Neutrophil (primary cell): Measurements from ENCODE around the gene IKBKG.
A peak's percentile ranks its signal among the peaks of the same experiment; 100 is the strongest.
"Not testable (repeated sequence)": the region's sequence is repeated elsewhere in the genome, so short reads cannot be mapped to it uniquely, and the experiment has no call there.

ENCODE experiments used
- H3K27ac ChIP-seq: fragments of 200-600 bp; sonication (generic); 2 replicates; pipeline ENCODE4 v1.5.1; 2016; ENCODE audit warnings: mild to moderate bottlenecking, moderate library complexity
- H3K27me3 ChIP-seq: fragments of 200-600 bp; sonication (generic); 2 replicates; pipeline ENCODE4 v1.6.0; 2016; ENCODE audit warnings: mild to moderate bottlenecking
- H3K36me3 ChIP-seq: fragments of 200-600 bp; sonication (generic); 2 replicates; pipeline ENCODE4 v1.5.1; 2017
- H3K4me1 ChIP-seq, 2 experiments: fragments of 200-600 bp in 1 of 2; sonication (generic) in 1 of 2; 1 replicate in 1 of 2; 2 replicates in 1 of 2; pipeline versions ENCODE4 v1.5.1 to v1.6.1; 2013 to 2016; ENCODE audit warnings: low read depth in 1 of 2, low read length in 1 of 2, mild to moderate bottlenecking in 1 of 2, moderate library complexity in 1 of 2; ENCODE audit not compliant: control insufficient read depth in 1 of 2, insufficient read depth in 1 of 2
- H3K4me3 ChIP-seq, 2 experiments: fragments of 200-600 bp in 1 of 2; sonication (generic) in 1 of 2; 1 replicate in 1 of 2; 2 replicates in 1 of 2; pipeline ENCODE4 v1.5.1; 2013 to 2016; ENCODE audit warnings: low read depth in 1 of 2, low read length in 1 of 2, mild to moderate bottlenecking in 1 of 2, moderate library complexity in 1 of 2
- H3K9me3 ChIP-seq: fragments of 200-600 bp; sonication (generic); 2 replicates; pipeline ENCODE4 v1.5.1; 2016
- CTCF ChIP-seq: fragments of 200-600 bp; sonication (generic); IDR thresholded peaks from 2 replicates; pipeline ENCODE4 v1.5.1; 2016; ENCODE audit warnings: antibody characterized with exemption

The IKBKG gene

GRCh38 chrX:154547245-154548027 lies at the start of gene IKBKG:
Gene IKBKG (plus strand): TSS chrX:154547620. CDS start chrX:154552003, 4,383 bp downstream.
- H3K27ac ChIP-seq: peak within 1 kb of the TSS; percentile 100
- H3K4me1 ChIP-seq: peaks cover 38 to 68% of the 10 kb centered on the region in 2 experiments
- H3K27me3 ChIP-seq: no peaks in the 10 kb centered on the region

GRCh38 chrX:154501423-154501822 lies 46.0 kb upstream of the IKBKG start:
- H3K36me3 ChIP-seq: peaks cover 15% of the 10 kb centered on the region
- peaks cover 10 to 13% of the 10 kb centered on the region in 2 experiments for H3K4me1 ChIP-seq
- H3K27ac ChIP-seq, H3K4me3 ChIP-seq, H3K9me3 ChIP-seq, H3K27me3 ChIP-seq: not testable (repeated sequence)

More at GRCh38 chrX:154547245-154548027, at the start of gene IKBKG:
- peak within 1 kb of the TSS; percentile 77 to 80 for H3K4me3 ChIP-seq
- no peaks in the 10 kb centered on the region for H3K9me3 ChIP-seq
- TF ChIP-seq CTCF: no peak
- peaks cover 13% of the 10 kb centered on the region for H3K36me3 ChIP-seq

- H3K36me3 ChIP-seq: peaks cover 22% of the 10 kb centered on the region
- no peaks in the 10 kb centered on the region for H3K27me3 ChIP-seq
- no peak overlapping the region for H3K4me3 ChIP-seq
- H3K9me3 ChIP-seq: no peaks in the 10 kb centered on the region
- H3K4me1 ChIP-seq: peaks cover 4 to 7% of the 10 kb centered on the region in 2 experiments
- TF ChIP-seq CTCF: no peak
- no peak overlapping the region for H3K27ac ChIP-seq
Measured at GRCh38 chrX:154502098-154502497, 45.3 kb upstream of the IKBKG start.

- no peaks in the 10 kb centered on the region for H3K27me3 ChIP-seq
- no peaks in the 10 kb centered on the region for H3K4me1 ChIP-seq
- no peak overlapping the region for H3K27ac ChIP-seq
- H3K36me3 ChIP-seq: peaks cover 28% of the 10 kb centered on the region
- no peak overlapping the region for H3K4me3 ChIP-seq
- no peak for TF ChIP-seq CTCF
- H3K9me3 ChIP-seq: no peaks in the 10 kb centered on the region
Measured at GRCh38 chrX:154502989-154503388, 44.4 kb upstream of the IKBKG start.

- Histone ChIP-seq H3K27me3 (no peaks in the 10 kb centered on the region), H3K9me3 (no peaks in the 10 kb centered on the region), H3K4me3 (no peak overlapping the region), H3K36me3 (peaks cover 28% of the 10 kb centered on the region), H3K4me1 (no peaks in the 10 kb centered on the region), H3K27ac (no peak overlapping the region)
- TF ChIP-seq CTCF: no peak
Measured at GRCh38 chrX:154505734-154506133, 41.7 kb upstream of the IKBKG start.
